NCI-H2196 treated with DMSO at 0.1 percent for 48 hours (cell line): ENCODE measurements around the gene TRNP1.
"Not testable (repeated sequence)": the region's sequence is repeated elsewhere in the genome, so short reads cannot be mapped to it uniquely, and the experiment has no call there.

ENCODE experiments used
- DNase-seq: peaks from one replicate; lab custom pipeline; 2025; ENCODE audit not compliant: unreplicated experiment; lab: John Stamatoyannopoulos, UW

The TRNP1 gene

DNA sequence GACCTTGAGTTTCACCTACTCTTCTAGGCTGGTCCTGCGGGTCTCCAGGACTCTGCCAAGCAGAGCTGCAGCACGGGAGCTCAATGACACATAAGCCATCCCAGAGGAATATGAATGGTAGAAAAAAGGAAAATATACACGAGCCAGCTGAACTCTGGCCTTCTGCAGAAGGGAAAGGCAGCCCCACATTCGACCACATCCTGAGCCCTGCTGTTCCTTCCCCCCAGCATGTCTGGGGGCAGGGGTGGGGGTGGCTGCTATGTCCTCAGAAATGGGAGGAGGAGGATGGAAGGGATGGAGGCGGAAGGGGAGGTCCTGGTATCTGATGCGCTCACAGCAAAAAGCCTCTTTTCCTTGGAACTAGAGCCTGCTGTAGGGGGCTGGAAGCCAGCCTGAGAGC, 21.1 kb upstream of the TRNP1 start:
- no peak for DNase-seq

DNA sequence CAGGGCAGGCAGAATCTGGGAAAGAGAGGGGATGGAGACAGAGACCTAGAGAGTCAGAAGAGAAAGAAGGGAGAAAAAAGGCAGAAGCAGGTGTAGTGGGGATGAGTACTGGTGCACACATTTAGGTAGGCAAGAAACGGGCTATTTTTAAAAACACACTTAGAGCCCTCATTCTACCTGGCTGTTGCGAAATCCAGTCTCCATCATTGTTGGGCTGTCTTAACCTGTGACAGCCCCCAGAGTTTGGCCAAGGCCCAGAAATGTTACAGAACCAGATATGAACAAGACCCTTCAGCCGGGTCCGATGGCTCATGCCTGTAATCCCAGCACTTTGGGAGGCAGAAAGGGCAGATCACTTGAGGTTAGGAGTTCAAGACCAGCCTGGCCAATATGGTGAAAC, 20.7 kb upstream of the TRNP1 start:
- no peak for DNase-seq

GRCh38 chr1:26976621-26977510, 16.6 kb upstream of the TRNP1 start:
- no peak for DNase-seq

DNA sequence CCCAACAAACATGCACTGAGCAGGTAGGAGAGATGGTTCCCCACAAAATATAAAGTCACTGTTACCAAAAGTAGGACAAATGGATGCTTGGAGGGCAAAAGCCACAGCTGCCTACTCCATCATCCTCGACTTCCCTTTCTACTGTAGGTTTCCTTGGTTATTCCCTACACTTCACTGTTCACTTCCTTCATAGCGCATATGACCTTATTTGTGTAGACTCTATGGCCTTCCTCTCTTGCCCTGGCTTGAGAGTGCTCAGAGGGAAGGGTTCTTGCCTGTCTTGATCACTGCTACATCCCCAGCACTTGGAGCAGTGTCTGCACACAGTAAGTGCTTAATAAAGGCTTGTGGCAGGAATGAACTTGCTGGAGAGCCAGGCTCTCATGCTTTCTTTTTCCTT, 14.6 kb upstream of the TRNP1 start:
- DNase-seq = no peak

DNA sequence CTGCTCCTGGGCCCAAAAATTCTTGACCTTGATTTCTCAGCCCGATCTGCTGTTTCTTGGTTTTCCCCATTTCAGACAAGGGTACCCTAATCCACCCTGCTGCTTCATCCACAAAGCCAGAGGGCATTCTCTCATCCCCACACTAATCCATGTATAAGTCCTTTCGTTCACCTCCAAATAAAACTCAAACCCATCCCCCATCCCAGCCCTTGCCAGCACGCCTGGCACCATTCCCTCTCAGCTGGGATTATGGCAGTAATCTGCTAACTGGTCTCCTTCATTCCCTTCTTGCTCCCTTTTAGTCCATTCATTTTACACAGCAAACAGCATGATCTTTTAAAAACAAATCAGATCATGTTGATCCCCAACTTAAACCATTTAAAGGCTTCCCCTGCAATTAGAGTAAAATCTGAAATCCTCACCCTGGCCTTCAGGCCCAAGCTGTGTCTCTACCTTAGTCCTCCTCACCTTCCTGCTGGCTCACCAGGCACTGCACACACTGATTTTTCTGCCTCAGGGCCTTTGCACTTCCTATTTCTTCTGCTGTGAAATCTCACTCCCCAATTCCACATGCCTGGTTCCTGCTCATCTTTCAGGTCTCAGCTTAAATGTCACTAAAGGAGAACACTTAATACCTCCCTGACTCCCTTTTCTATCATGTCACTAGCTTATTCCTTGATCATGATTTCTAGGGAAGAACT, 12.2 kb upstream of the TRNP1 start:
- no peak for DNase-seq

DNA sequence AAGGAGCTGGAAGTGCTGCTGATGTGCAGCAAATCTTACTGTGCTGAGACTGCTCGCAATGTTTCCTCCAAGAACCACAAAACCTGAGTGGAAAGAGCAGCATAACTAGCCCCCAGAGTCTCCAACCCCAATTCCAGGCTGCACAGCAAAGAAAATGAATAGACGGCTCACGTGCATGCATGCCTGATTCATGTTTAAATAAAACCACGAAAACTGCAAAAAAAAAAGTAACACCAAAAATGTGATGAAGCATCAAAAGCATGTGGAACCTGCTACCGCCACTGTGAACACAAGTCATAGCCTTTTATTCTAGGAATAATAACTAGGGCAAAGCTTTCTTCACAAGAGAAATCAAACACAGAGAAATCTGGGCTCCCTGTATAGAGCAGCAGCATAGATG, 9.6 kb upstream of the TRNP1 start:
- no peak for DNase-seq

GRCh38 chr1:26984291-26984690, 9.2 kb upstream of the TRNP1 start:
- DNase-seq = no peak

- DNase-seq = peak; percentile 65
Observed at GRCh38 chr1:26986658-26987057, 6.8 kb upstream of the TRNP1 start.

DNA sequence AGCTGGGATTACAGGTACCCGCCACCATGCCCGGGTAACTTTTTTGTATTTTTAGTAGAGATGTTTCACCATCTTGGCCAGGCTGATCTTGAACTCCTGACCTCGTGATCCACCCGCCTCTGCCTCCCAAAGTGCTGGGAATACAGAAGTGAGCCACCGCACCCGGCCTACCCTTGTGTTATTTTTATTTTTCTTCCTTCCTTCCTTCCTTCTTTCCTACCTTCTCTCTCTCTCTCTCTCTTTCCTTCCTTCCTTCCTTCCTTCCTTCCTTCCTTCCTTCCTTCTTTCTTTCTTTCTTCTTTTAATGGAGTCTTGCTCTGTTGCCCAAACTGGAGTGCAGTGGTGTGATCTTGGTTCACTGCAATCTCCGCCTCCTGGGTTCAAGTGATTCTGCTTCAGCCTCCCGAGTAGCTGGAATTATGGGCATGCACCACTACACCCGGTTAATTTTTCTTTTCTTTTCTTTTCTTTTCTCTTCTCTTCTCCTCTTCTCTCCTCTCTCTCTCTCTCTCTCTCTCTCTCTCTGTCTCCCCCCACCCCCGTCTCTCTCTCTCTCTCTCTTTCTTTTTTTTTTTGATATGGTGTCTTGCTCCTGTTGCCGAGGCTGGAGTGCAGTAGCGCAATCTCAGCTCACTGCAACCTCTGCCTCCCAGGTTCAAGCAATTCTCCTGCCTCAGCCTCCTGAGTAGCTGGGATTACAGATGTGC, 3.9 kb upstream of the TRNP1 start:
- not testable (repeated sequence) for DNase-seq

- no peak for DNase-seq
Observed at GRCh38 chr1:26991310-26992116, 2.0 kb upstream of the TRNP1 start.

GRCh38 chr1:26994020-26994786, 711 bp downstream of the TRNP1 start:
- no peak for DNase-seq

GRCh38 chr1:26994787-26995517, 1.5 kb downstream of the TRNP1 start:
- DNase-seq = no peak

- DNase-seq = no peak
Observed at GRCh38 chr1:26996024-26996423, 2.5 kb downstream of the TRNP1 start.

DNA sequence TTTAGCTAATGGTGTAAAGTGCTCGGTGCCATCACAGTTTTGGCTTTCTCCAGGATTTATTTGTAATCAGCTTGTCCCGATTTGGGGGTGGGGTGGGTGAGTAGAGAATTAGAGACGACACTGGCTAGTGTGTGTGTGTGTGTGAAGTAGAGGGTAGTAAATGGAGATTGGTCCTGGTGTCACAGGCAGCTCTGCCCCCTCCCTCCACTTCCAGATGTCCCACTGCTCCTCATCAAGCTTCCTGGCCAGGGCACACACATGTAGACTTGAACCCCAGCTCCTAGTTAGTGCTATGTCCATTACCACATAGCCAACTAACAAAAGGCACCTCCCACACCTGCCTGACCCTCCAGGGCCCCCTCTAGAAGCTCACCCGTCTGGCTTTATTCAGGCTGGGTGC, 3.2 kb downstream of the TRNP1 start:
- DNase-seq = no peak

DNA sequence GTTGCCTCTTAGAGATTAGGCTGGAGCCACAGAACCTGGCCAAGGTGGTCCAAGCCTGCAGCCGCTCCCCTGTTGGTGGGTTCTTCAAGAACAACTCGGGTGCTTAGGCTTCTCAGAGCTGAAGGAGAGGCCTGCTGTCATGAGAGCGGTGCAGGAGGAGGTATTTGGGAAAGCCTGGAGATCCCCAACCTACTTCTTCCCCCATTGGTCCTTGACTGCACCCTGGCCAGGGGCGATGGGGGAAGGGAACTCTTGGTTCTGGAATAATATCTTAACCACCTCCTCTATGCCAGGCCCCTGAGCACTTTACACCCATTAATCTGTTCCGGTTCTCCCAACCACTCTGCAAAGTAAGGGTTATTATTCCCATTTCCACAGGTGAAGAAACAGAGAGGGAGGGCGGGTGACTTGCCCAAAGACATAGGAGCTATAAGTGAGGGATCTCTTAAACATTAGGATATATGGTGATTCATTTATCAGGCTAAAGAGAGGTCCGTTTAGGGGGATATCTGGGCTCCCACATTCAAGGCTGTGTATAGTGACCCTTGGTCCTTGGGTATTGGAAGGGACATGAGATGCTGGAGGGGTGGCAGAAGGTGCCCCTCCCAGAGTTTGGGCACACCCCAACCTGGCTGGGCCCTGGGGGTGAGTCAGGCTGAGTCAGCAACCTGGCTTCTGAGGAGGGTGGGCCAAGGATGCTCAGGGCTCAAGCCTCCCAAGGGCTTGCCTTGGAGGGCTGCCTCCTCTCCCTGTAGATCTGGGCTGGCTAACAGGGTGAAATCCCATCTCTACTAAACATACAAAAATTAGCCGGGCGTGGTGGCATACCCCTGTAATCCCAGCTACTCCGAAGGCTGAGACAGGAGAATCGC, 5.2 kb downstream of the TRNP1 start:
- DNase-seq = no peak

- no peak for DNase-seq
Observed at GRCh38 chr1:26999440-26999987, 6.0 kb downstream of the TRNP1 start.

DNA sequence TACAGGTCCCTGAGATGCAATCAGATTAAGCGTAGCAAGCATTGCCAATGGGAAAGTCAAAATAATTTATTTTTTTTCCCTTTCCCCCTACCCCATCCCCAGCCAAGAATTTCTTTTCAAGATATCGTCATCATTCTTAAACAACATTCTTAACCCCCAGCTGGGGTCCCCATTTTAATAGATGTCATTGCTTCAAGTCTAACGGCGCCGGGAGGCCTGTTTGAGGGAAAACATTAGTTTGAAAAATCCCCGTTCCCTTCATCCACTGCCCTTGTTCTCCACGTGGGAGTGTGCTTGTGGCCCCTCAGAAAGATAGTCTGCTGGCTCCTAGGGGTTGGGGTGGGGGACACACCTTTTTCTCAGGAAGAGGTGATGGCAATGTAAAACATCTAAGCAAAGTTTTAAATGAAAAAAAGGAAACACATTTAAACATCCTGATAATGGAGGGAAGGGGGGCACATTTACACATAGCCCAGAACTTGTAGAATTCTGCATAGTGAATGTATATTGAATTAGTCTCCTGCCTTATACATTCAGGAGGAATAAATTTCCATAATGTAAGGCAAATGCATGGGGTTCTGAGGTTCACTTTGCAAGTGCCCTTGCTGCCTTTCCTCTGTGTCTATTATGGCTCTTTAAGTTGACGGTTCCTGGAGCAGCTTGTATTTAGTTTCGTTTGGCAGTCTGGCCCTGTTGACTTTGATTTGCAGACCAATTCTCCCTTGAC, 6.8 kb downstream of the TRNP1 start:
- DNase-seq = no peak
